NCI-H2196 (cell line): ENCODE data around the gene HOTAIR.

Experiments
- DNase-seq: peaks from one replicate; lab custom pipeline; 2025; ENCODE audit not compliant: unreplicated experiment; lab: John Stamatoyannopoulos, UW

HOTAIR gene

GRCh38 chr12:53949631-53950436 is 24.9 kb downstream of the HOTAIR start:
- DNase-seq: no peak

- no peak for DNase-seq
Measured at GRCh38 chr12:53948650-53949593, 25.8 kb downstream of the HOTAIR start.

- DNase-seq: no peak
Measured at GRCh38 chr12:53947743-53948142, 27.0 kb downstream of the HOTAIR start.

GRCh38 chr12:53944907-53945847 is 29.6 kb downstream of the HOTAIR start:
- no peak for DNase-seq

- no peak for DNase-seq
Measured at GRCh38 chr12:53944209-53944608, 30.5 kb downstream of the HOTAIR start.

- no peak for DNase-seq
Measured at GRCh38 chr12:53942467-53942997, 32.2 kb downstream of the HOTAIR start.

- DNase-seq: no peak
Measured at GRCh38 chr12:53941750-53942149, 33.0 kb downstream of the HOTAIR start.

- no peak for DNase-seq
Measured at GRCh38 chr12:53941187-53941586, 33.6 kb downstream of the HOTAIR start.

GRCh38 chr12:53940443-53941014 is 34.2 kb downstream of the HOTAIR start:
- no peak for DNase-seq

- DNase-seq: no peak
Measured at GRCh38 chr12:53939141-53940108, 35.3 kb downstream of the HOTAIR start.

- peak; percentile 99 for DNase-seq
Measured at GRCh38 chr12:53938326-53939140, 36.2 kb downstream of the HOTAIR start, which contains the start of gene HOXC13. Gene HOXC13, plus strand, starts transcription at chr12:53938831. Its CDS starts 76 bp downstream, at chr12:53938907.

GRCh38 chr12:53937596-53938325 is 37.0 kb downstream of the HOTAIR start:
- DNase-seq: no peak

GRCh38 chr12:53937099-53937498 is 37.7 kb downstream of the HOTAIR start:
- no peak for DNase-seq

- no peak for DNase-seq
Measured at GRCh38 chr12:53935383-53936341, 39.1 kb downstream of the HOTAIR start.

- no peak for DNase-seq
Measured at GRCh38 chr12:53932915-53933314, 41.8 kb downstream of the HOTAIR start.

GRCh38 chr12:53931844-53932581 is 42.7 kb downstream of the HOTAIR start:
- DNase-seq: no peak
